DOHH2 (cell line): ENCODE data around the gene MAP3K10.

Experiments
- H3F3A ChIP-seq: fragments of 200-600 bp; sonication (generic), shearing (Covaris generic); 2 replicates; pipeline ENCODE4 v1.6.0; 2016; ENCODE audit warnings: antibody characterized with exemption, mild to moderate bottlenecking; ENCODE audit not compliant: control insufficient read depth, insufficient read depth
- H3K27ac ChIP-seq: fragments of 200-600 bp; sonication (generic); 2 replicates; pipeline ENCODE4 v1.5.1; 2014; ENCODE audit warnings: low read depth, mild to moderate bottlenecking, low read length, moderate library complexity
- H3K27me3 ChIP-seq: fragments of 200-600 bp; sonication (generic); 2 replicates; pipeline ENCODE4 v1.6.1; 2014; ENCODE audit warnings: mild to moderate bottlenecking, low read length, mixed read lengths; ENCODE audit not compliant: control insufficient read depth
- H3K36me3 ChIP-seq: fragments of 200-600 bp; sonication (generic); 2 replicates; pipeline ENCODE4 v1.6.1; 2014; ENCODE audit warnings: mild to moderate bottlenecking, low read length, moderate library complexity, mixed read lengths; ENCODE audit not compliant: control insufficient read depth
- H3K4me1 ChIP-seq: fragments of 200-600 bp; sonication (generic); 2 replicates; pipeline ENCODE4 v1.6.1; 2014; ENCODE audit warnings: mild to moderate bottlenecking, low read length, mixed read lengths; ENCODE audit not compliant: control insufficient read depth
- H3K4me2 ChIP-seq: fragments of 200-600 bp; sonication (generic); 2 replicates; pipeline ENCODE4 v1.6.0; 2014; ENCODE audit warnings: mild to moderate bottlenecking, low read length, moderate library complexity
- H3K4me3 ChIP-seq: fragments of 200-600 bp; sonication (generic); 2 replicates; pipeline ENCODE4 v1.5.1; 2014; ENCODE audit warnings: mild to moderate bottlenecking, low read length, mixed read lengths
- H3K79me2 ChIP-seq: fragments of 200-600 bp; sonication (generic); 2 replicates; pipeline ENCODE4 v1.6.1; 2014; ENCODE audit warnings: mild to moderate bottlenecking, low read length, mixed read lengths; ENCODE audit not compliant: control insufficient read depth
- H3K9me2 ChIP-seq: fragments of 200-600 bp; sonication (generic); replicated peaks from 2 replicates; pipeline ENCODE4 v1.6.1; 2014; ENCODE audit warnings: mild to moderate bottlenecking, low read length, mixed read lengths; ENCODE audit not compliant: control insufficient read depth
- H3K9me3 ChIP-seq: fragments of 200-600 bp; sonication (generic); 2 replicates; pipeline ENCODE4 v1.6.1; 2014; ENCODE audit warnings: antibody characterized with exemption, low read length, mixed read lengths; ENCODE audit not compliant: control insufficient read depth, insufficient read depth
- H4K20me1 ChIP-seq: fragments of 200-600 bp; sonication (generic); 2 replicates; pipeline ENCODE4 v1.6.0; 2014; ENCODE audit warnings: low read depth, mild to moderate bottlenecking, antibody characterized with exemption, low read length, moderate library complexity; ENCODE audit not compliant: control insufficient read depth, insufficient read depth
- EZH2phosphoT487 ChIP-seq: fragments of 200-600 bp; sonication (generic); IDR thresholded peaks from 2 replicates; pipeline ENCODE4 v1.6.1; 2017; ENCODE audit warnings: borderline replicate concordance, mild to moderate bottlenecking, antibody characterized with exemption, low read length, moderate library complexity, mixed read lengths
- TF ChIP-seq, protein P1 (sequence below): fragments of 200-600 bp; sonication (generic); IDR thresholded peaks from one replicate; pipeline ENCODE4 v1.5.1; 2014; ENCODE audit warnings: antibody characterized with exemption, mild to moderate bottlenecking, low read depth, low read length; ENCODE audit not compliant: poor library complexity, severe bottlenecking

Gene MAP3K10

DNA sequence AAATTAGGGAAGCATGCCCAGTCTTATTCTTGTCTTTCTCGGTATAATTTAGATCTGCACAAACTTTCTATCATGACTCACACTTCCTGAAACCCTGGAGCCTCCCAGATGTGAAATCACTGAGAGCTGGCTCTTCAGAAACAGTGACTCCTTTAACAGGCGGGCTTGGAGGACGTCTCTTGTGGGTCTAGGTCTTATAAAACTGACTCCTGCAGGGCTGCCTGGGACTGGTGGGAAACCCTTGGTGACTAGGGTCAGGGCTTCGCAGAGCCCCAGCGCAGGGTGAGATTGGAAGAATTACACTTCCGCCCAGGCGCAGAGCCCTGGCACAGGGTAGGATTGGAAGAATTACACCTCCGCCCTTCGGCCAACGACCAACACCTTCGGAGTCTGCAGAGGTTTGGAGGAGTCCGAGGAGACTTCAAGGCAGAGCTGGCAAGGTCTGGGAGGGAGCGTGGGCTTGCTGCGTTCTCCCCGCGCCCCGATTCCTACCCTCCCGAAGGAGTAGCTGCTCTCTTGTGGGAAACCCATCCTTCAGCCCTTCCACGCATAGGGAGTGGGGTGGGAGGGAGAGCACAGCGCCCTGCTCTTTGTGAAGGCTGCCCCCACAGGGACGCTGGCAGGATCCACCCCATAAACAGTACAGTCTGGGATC, 43.4 kb upstream of the MAP3K10 start:
- TF ChIP-seq EZH2phosphoT487 = no peak
- TF ChIP-seq, protein P1, sequence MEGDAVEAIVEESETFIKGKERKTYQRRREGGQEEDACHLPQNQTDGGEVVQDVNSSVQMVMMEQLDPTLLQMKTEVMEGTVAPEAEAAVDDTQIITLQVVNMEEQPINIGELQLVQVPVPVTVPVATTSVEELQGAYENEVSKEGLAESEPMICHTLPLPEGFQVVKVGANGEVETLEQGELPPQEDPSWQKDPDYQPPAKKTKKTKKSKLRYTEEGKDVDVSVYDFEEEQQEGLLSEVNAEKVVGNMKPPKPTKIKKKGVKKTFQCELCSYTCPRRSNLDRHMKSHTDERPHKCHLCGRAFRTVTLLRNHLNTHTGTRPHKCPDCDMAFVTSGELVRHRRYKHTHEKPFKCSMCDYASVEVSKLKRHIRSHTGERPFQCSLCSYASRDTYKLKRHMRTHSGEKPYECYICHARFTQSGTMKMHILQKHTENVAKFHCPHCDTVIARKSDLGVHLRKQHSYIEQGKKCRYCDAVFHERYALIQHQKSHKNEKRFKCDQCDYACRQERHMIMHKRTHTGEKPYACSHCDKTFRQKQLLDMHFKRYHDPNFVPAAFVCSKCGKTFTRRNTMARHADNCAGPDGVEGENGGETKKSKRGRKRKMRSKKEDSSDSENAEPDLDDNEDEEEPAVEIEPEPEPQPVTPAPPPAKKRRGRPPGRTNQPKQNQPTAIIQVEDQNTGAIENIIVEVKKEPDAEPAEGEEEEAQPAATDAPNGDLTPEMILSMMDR = no peak
- peaks cover 23% of the 10 kb centered on the region for H3K4me1 ChIP-seq
- no peaks in the 10 kb centered on the region for H3K9me3 ChIP-seq
- no peaks in the 10 kb centered on the region for H3K36me3 ChIP-seq
- no peak overlapping the region for H3K4me2 ChIP-seq
- no peaks in the 10 kb centered on the region for H3K9me2 ChIP-seq
- no peaks in the 10 kb centered on the region for H3K79me2 ChIP-seq
- H3F3A ChIP-seq = peaks cover 6% of the 10 kb centered on the region
- no peak overlapping the region for H3K4me3 ChIP-seq
- no peak overlapping the region for H3K27ac ChIP-seq
- no peaks in the 10 kb centered on the region for H4K20me1 ChIP-seq
- H3K27me3 ChIP-seq = peaks cover 15% of the 10 kb centered on the region

DNA sequence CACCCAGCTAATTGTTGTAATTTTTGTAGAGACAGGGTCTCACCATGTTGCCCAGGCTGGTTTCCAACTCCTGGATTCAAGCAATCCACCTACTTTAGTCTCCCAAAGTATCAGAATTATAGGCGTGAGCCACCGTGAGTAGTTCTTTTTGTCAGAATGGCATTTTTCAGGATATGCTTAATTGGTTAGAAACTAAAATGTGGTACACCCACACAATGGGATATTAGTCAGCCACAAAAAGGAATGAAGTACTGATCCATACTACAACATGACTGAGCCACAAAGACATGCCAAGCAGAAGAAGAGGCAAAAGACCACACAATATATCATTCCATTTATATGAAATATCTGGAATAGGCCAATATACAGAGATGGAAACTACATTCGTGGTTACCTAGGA, 41.7 kb upstream of the MAP3K10 start:
- Histone ChIP-seq H3F3A (no peaks in the 10 kb centered on the region), H3K4me2 (no peak overlapping the region), H3K4me1 (peaks cover 6% of the 10 kb centered on the region), H3K27me3 (peaks cover 15% of the 10 kb centered on the region), H3K4me3 (no peak overlapping the region), H3K9me3 (no peaks in the 10 kb centered on the region), H4K20me1 (no peaks in the 10 kb centered on the region), H3K36me3 (no peaks in the 10 kb centered on the region), H3K9me2 (no peaks in the 10 kb centered on the region), H3K27ac (no peak overlapping the region), H3K79me2 (no peaks in the 10 kb centered on the region)
- TF ChIP-seq, protein P1 = no peak

DNA sequence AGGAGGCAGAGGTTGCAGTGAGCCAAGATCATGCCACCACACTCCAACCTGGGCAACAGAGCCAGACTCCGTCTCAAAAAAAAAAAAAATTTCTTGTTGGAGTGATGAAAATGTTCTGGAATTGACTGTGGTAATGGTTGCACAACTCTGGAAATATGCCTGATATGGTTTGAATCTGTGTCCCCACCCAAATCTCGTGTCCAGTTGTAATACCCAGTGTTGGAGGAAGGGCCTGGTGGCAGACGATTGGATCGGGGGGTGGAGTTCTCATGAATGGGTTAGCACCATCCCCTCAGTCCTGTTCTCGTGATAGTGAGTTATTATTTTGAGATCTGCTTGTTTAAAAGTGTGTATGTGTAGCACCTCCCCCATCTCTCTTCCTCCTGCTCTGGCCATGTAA, 41.1 kb upstream of the MAP3K10 start:
- Histone ChIP-seq H3K4me3 (no peak overlapping the region), H3K9me2 (no peaks in the 10 kb centered on the region), H3K4me2 (no peak overlapping the region), H3K9me3 (no peaks in the 10 kb centered on the region), H3K27ac (no peak overlapping the region), H4K20me1 (no peaks in the 10 kb centered on the region), H3K27me3 (peaks cover 12% of the 10 kb centered on the region), H3F3A (no peaks in the 10 kb centered on the region), H3K4me1 (peaks cover 3% of the 10 kb centered on the region), H3K79me2 (no peaks in the 10 kb centered on the region), H3K36me3 (no peaks in the 10 kb centered on the region)
- TF ChIP-seq, protein P1 = no peak
- TF ChIP-seq EZH2phosphoT487 = no peak
